A549 (cell line): ENCODE measurements around the gene MYO15A. TPM values are rescaled to one million over a fixed set of nuclear protein-coding genes. Genes with fewer than 3 reads are reported as not detected.

Source experiments
- ATAC-seq, 2 experiments: fragments of 200-7000 bp in 1 of 2; fragments of >200 bp in 1 of 2; cut with Nextera tagmentation in 1 of 2; cut with Tn5 transposase in 1 of 2; 3 replicates each; pipeline versions ENCODE4 v1.8.0 to v1.9.1; 2018 to 2020; ENCODE audit warnings: mild to moderate bottlenecking in 1 of 2, moderate library complexity in 1 of 2
- CTCF ChIA-PET: fragments of 300-600 bp; sonication (Branson Sonifier 250); formaldehyde crosslinking; extraction: SDS; loops from one replicate; lab custom pipeline; 2021; ENCODE audit warnings: antibody characterized with exemption, inconsistent platforms; lab: Yijun Ruan, JAX
- POLR2A ChIA-PET: fragments of 350-600 bp; formaldehyde crosslinking; extraction: SDS; loops from one replicate; lab custom pipeline; 2021; ENCODE audit warnings: antibody characterized with exemption, inconsistent platforms; lab: Yijun Ruan, JAX
- DNase-seq, 2 experiments: peaks; one replicate each; pipeline versions ENCODE4 v3.0.0 to v3.0.0-alpha.2; 2011 to 2016; ENCODE audit warnings: low read depth in 1 of 2, low spot score in 1 of 2
- FAIRE-seq: peaks from 2 replicates; lab custom pipeline; 2011; peaks lifted over from hg19 to GRCh38; lab: Jason Lieb, UNC
- H3K27ac ChIP-seq, 2 experiments: fragments of >200 bp; sonication (Bioruptor Twin); formaldehyde crosslinking; 3 replicates each; pipeline ENCODE4 v1.5.1; 2016 to 2017
- H3K4me1 ChIP-seq: fragments of >200 bp; sonication (Bioruptor Twin); formaldehyde crosslinking; 3 replicates; pipeline ENCODE4 v1.6.1; 2016
- H3K4me2 ChIP-seq: fragments of >200 bp; sonication (Bioruptor Twin); formaldehyde crosslinking; 3 replicates; pipeline ENCODE4 v1.6.1; 2016
- H3K4me3 ChIP-seq: fragments of >200 bp; sonication (Bioruptor Twin); formaldehyde crosslinking; 3 replicates; pipeline ENCODE4 v1.5.1; 2016
- H3K9me3 ChIP-seq: fragments of >200 bp; sonication (Bioruptor Twin); formaldehyde crosslinking; 3 replicates; pipeline ENCODE4 v1.6.1; 2016
- EHF ChIP-seq: fragments of 250-450 bp; sonication (Bioruptor Pico); IDR thresholded peaks from 2 replicates; pipeline ENCODE4 v1.5.0; 2020; ENCODE audit warnings: mild to moderate bottlenecking
- EP300 ChIP-seq, 2 experiments: fragments of >200 bp; sonication (Bioruptor Twin); formaldehyde crosslinking; IDR thresholded peaks; 2 replicates in 1 of 2; 3 replicates in 1 of 2; pipeline ENCODE4 v1.6.1; 2016 to 2017
- FOSL2 ChIP-seq, 2 experiments: fragments of 450-650 bp in 1 of 2; fragments of >200 bp in 1 of 2; sonication (Bioruptor Twin) in 1 of 2; formaldehyde crosslinking; IDR thresholded peaks; 2 replicates each; pipeline versions ENCODE4 v1.5.0 to v1.6.1; 2016 to 2020; ENCODE audit warnings: mild to moderate bottlenecking in 1 of 2, moderate library complexity in 1 of 2
- FOXS1 ChIP-seq: fragments of 250-450 bp; sonication (Bioruptor Pico); IDR thresholded peaks from 2 replicates; pipeline ENCODE4 v1.5.0; 2020; ENCODE audit warnings: mild to moderate bottlenecking, moderate library complexity
- HEYL ChIP-seq: fragments of 250-450 bp; sonication (Bioruptor Pico); IDR thresholded peaks from 2 replicates; pipeline ENCODE4 v1.8.0; 2021; ENCODE audit warnings: mild to moderate bottlenecking, moderate library complexity
- HOXA7 ChIP-seq: fragments of 250-450 bp; sonication (Bioruptor Pico); IDR thresholded peaks from 2 replicates; pipeline ENCODE4 v1.5.0; 2020; ENCODE audit warnings: mild to moderate bottlenecking, moderate library complexity
- KDM5A ChIP-seq: fragments of 200-600 bp; sonication (generic); IDR thresholded peaks from 2 replicates; pipeline ENCODE4 v1.6.1; 2016; ENCODE audit warnings: antibody characterized with exemption, mild to moderate bottlenecking
- MAFK ChIP-seq: fragments of 450-650 bp; IDR thresholded peaks from 2 replicates; pipeline ENCODE4 v1.6.1; 2014; ENCODE audit not compliant: partially characterized antibody
- MAZ ChIP-seq: fragments of 150-350 bp; IDR thresholded peaks from 2 replicates; pipeline ENCODE4 v1.6.1; 2014; ENCODE audit warnings: antibody characterized with exemption, low read depth, low read length, borderline replicate concordance
- NFE2L2 ChIP-seq: fragments of 150-350 bp; conservative IDR thresholded peaks from 2 replicates; pipeline ENCODE4 v1.6.1; 2014; ENCODE audit warnings: low read length
- NPAS2 ChIP-seq: fragments of 250-450 bp; sonication (Bioruptor Pico); IDR thresholded peaks from 2 replicates; pipeline ENCODE4 v1.8.0; 2022; ENCODE audit warnings: mild to moderate bottlenecking, moderate library complexity, borderline replicate concordance
- NR3C1 ChIP-seq: fragments of >200 bp; sonication (Bioruptor Twin); formaldehyde crosslinking; IDR thresholded peaks from 3 replicates; pipeline ENCODE4 v1.6.1; 2017
- POLR2AphosphoS2 ChIP-seq: conservative IDR thresholded peaks from 2 replicates; pipeline ENCODE4 v1.6.1; 2012; ENCODE audit warnings: low read length, improper control_type of control experiment, inconsistent platforms
- RAD21 ChIP-seq, 2 experiments: fragments of >200 bp in 1 of 2; sonication (Bioruptor Twin) in 1 of 2; formaldehyde crosslinking in 1 of 2; IDR thresholded peaks in 1 of 2; conservative IDR thresholded peaks in 1 of 2; 2 replicates in 1 of 2; 3 replicates in 1 of 2; pipeline ENCODE4 v1.6.1; 2012 to 2018; ENCODE audit warnings: inconsistent platforms in 1 of 2
- RARB ChIP-seq: fragments of 250-450 bp; sonication (Bioruptor Pico); IDR thresholded peaks from 2 replicates; pipeline ENCODE4 v1.8.0; 2021; ENCODE audit warnings: mild to moderate bottlenecking, moderate library complexity
- TP53 ChIP-seq: fragments of 250-450 bp; sonication (Bioruptor Pico); IDR thresholded peaks from 2 replicates; pipeline ENCODE4 v1.5.0; 2021; ENCODE audit warnings: mild to moderate bottlenecking, moderate library complexity
- ZSCAN20 ChIP-seq: fragments of 250-450 bp; sonication (Bioruptor Pico); IDR thresholded peaks from 2 replicates; pipeline ENCODE4 v1.8.0; 2022; ENCODE audit warnings: mild to moderate bottlenecking, moderate library complexity
- WGBS: methylation state at CpG from one replicate; pipeline ENCODE4 v1.1.6; 2017; ENCODE audit errors: missing lambda C conversion rate; 5-methylcytosine and 5-hydroxymethylcytosine counted together
- polyA plus RNA-seq, 4 experiments: library from polyadenylated mRNA; depleted of rRNA in 3 of 4; stranded (reverse); fragments of >200 nt; fragmentation: RNase III in 1 of 4; extraction: RNeasy Plus Mini Kit Qiagen cat#74134 plus additional on column Dnase treatment in 1 of 4; gene quantifications; 2 replicates in 3 of 4; 3 replicates in 1 of 4; pipeline ENCODE4 v1.2.3, GENCODE V29; 2011 to 2017
- TF ChIP-seq, protein P1 (sequence below): fragments of >200 bp; sonication (Bioruptor Twin); formaldehyde crosslinking; IDR thresholded peaks from 3 replicates; pipeline ENCODE4 v1.5.1; 2016
- TF ChIP-seq, protein P2 (sequence below): fragments of 150-350 bp; IDR thresholded peaks from 2 replicates; pipeline ENCODE4 v1.6.1; 2014; ENCODE audit warnings: low read depth, mild to moderate bottlenecking, low read length
- TF ChIP-seq, protein P3 (sequence below): fragments of >200 bp; sonication (Bioruptor Twin); formaldehyde crosslinking; IDR thresholded peaks from 2 replicates; pipeline ENCODE4 v1.6.1; 2016
- TF ChIP-seq, protein P4 (sequence below): fragments of >200 bp; sonication (Bioruptor Twin); formaldehyde crosslinking; IDR thresholded peaks from 3 replicates; pipeline ENCODE4 v1.6.1; 2016
- TF ChIP-seq, protein P5 (sequence below): fragments of 450-650 bp; IDR thresholded peaks from 2 replicates; pipeline ENCODE4 v1.6.1; 2014; ENCODE audit warnings: antibody characterized with exemption

MYO15A gene
- polyA plus RNA-seq, 2 of the 4 experiments (the other 2 are of a cell fraction): 0.22 to 0.26 TPM

DNA sequence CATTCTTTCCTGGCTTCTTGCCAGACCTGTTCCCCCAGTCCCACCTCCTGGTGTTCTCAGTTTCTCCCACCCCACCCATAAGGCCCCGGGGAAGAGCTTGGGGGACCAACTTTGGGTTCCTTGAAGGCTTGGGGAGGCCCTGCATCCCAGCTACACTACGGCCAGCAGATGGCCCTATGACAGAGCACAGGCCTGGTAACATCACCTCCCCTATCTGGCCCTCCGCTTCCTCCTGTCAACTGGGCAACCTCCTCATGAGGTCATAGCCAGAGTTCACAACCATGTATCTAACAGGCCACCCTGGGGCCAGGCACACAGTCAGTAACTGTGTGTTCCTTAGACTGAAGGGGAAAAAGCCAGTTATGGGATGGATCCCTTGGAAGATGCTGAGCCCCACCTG, 31.4 kb downstream of the MYO15A start:
- no peaks in the 10 kb centered on the region for H3K9me3 ChIP-seq
- 57% methylated on average over 3 of the region's 3 CpGs for WGBS
- peak; percentile 41 to 72; a peak in 5 of 6 replicates for ATAC-seq
- H3K4me2 ChIP-seq: no peak overlapping the region
- H3K27ac ChIP-seq: no peak overlapping the region; a peak in 1 of 6 replicates
- POLR2A ChIA-PET: no interaction called here
- peak; percentile 41 to 57 for DNase-seq
- H3K4me1 ChIP-seq: no peaks in the 10 kb centered on the region
- CTCF ChIA-PET: interaction anchor here (0.9 to 6.5 kb wide), 12 partner anchors 12 to 78 kb away, joined by 3 to 67 read pairs (median 4); partner anchors contain the start of gene ALKBH5
- H3K4me3 ChIP-seq: no peak overlapping the region
- FAIRE-seq: no peak
- TF ChIP-seq MAZ (no peak), RAD21 (conservative IDR thresholded peaks at IDR 0.05 in 1 of 2, IDR thresholded peaks at IDR 0.05 in 1 of 2) (peak in 1 of 2 experiments; percentile 23; a peak in 1 of 5 replicates)
- TF ChIP-seq, protein P1, sequence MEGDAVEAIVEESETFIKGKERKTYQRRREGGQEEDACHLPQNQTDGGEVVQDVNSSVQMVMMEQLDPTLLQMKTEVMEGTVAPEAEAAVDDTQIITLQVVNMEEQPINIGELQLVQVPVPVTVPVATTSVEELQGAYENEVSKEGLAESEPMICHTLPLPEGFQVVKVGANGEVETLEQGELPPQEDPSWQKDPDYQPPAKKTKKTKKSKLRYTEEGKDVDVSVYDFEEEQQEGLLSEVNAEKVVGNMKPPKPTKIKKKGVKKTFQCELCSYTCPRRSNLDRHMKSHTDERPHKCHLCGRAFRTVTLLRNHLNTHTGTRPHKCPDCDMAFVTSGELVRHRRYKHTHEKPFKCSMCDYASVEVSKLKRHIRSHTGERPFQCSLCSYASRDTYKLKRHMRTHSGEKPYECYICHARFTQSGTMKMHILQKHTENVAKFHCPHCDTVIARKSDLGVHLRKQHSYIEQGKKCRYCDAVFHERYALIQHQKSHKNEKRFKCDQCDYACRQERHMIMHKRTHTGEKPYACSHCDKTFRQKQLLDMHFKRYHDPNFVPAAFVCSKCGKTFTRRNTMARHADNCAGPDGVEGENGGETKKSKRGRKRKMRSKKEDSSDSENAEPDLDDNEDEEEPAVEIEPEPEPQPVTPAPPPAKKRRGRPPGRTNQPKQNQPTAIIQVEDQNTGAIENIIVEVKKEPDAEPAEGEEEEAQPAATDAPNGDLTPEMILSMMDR: peak; percentile 26; the same call in 2 of the 3 replicates
- TF ChIP-seq, protein P2, sequence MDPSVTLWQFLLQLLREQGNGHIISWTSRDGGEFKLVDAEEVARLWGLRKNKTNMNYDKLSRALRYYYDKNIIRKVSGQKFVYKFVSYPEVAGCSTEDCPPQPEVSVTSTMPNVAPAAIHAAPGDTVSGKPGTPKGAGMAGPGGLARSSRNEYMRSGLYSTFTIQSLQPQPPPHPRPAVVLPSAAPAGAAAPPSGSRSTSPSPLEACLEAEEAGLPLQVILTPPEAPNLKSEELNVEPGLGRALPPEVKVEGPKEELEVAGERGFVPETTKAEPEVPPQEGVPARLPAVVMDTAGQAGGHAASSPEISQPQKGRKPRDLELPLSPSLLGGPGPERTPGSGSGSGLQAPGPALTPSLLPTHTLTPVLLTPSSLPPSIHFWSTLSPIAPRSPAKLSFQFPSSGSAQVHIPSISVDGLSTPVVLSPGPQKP: no peak

DNA sequence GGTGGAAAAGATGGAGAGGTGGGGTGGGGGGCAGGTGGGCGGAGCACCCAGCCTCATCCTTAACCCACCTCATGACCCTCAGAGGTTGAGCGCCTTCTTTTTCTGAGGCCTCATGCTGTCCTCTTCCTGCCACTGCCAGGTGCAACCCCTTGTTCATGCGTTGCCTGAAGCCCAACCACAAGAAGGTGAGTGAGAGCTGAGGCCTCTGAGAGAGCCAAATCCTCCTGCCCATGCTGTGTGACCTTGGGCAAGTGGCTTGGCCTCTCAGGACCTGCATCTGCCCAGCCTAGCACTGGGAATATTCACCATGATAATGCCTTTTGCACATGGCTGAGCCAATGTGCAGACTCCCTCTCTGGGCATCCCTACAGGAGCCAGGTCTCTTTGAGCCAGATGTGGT, 32.1 kb downstream of the MYO15A start:
- peak in 1 of 2 experiments; percentile 3; a peak in 3 of 6 replicates for ATAC-seq
- CTCF ChIA-PET: interaction anchor here (0.6 to 6.5 kb wide), 16 partner anchors 11 to 114 kb away, joined by 3 to 67 read pairs (median 4); partner anchors contain the start of gene ALKBH5
- H3K27ac ChIP-seq: no peak overlapping the region; a peak in 1 of 6 replicates
- no peak overlapping the region for H3K4me2 ChIP-seq
- POLR2A ChIA-PET: no interaction called here
- no peaks in the 10 kb centered on the region for H3K4me1 ChIP-seq
- WGBS: 75% methylated on average over 3 of the region's 3 CpGs
- DNase-seq: no peak
- TF ChIP-seq EP300 (IDR thresholded peaks at IDR 0.05): no peak
- no peak for TF ChIP-seq FOXS1 (CRISPR knock-in tag)
- TF ChIP-seq ZSCAN20 (CRISPR knock-in tag): no peak
- TF ChIP-seq, protein P3, sequence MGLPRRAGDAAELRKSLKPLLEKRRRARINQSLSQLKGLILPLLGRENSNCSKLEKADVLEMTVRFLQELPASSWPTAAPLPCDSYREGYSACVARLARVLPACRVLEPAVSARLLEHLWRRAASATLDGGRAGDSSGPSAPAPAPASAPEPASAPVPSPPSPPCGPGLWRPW: no peak
- no peak for TF ChIP-seq NFE2L2
- TF ChIP-seq NPAS2 (CRISPR knock-in tag): no peak
- no peak for TF ChIP-seq FOSL2 (IDR thresholded peaks at IDR 0.05)
- TF ChIP-seq FOSL2 (CRISPR knock-in tag; IDR thresholded peaks at IDR 0.05): no peak
- no peak for TF ChIP-seq KDM5A
- TF ChIP-seq HEYL: no peak
- TF ChIP-seq TP53: no peak
- TF ChIP-seq POLR2AphosphoS2: no peak
- TF ChIP-seq, protein P4, sequence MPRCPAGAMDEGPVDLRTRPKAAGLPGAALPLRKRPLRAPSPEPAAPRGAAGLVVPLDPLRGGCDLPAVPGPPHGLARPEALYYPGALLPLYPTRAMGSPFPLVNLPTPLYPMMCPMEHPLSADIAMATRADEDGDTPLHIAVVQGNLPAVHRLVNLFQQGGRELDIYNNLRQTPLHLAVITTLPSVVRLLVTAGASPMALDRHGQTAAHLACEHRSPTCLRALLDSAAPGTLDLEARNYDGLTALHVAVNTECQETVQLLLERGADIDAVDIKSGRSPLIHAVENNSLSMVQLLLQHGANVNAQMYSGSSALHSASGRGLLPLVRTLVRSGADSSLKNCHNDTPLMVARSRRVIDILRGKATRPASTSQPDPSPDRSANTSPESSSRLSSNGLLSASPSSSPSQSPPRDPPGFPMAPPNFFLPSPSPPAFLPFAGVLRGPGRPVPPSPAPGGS: no peak
- TF ChIP-seq HOXA7: no peak
- no peak for TF ChIP-seq EHF (CRISPR knock-in tag)
- TF ChIP-seq NR3C1: no peak
- TF ChIP-seq MAFK: no peak
- TF ChIP-seq, protein P5, sequence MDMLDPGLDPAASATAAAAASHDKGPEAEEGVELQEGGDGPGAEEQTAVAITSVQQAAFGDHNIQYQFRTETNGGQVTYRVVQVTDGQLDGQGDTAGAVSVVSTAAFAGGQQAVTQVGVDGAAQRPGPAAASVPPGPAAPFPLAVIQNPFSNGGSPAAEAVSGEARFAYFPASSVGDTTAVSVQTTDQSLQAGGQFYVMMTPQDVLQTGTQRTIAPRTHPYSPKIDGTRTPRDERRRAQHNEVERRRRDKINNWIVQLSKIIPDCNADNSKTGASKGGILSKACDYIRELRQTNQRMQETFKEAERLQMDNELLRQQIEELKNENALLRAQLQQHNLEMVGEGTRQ: no peak
- no peak for TF ChIP-seq RARB (CRISPR knock-in tag)
- TF ChIP-seq, all 56 proteins: peak for 0
- no peaks in the 10 kb centered on the region for H3K9me3 ChIP-seq
- H3K4me3 ChIP-seq: no peak overlapping the region
- no peak for FAIRE-seq
